Loucy (cell line): Measurements from ENCODE around the gene FAM222B.

Experiments used
- H2AFZ ChIP-seq: fragments of 200-600 bp; sonication (generic); 2 replicates; pipeline ENCODE4 v1.6.0; 2016; ENCODE audit warnings: antibody characterized with exemption, mild to moderate bottlenecking, low read length, moderate library complexity
- H3F3A ChIP-seq: fragments of 200-600 bp; 2 replicates; pipeline ENCODE4 v1.6.0; 2016; ENCODE audit warnings: antibody characterized with exemption, low read depth, mild to moderate bottlenecking
- H3K27me3 ChIP-seq: fragments of 200-600 bp; sonication (generic); 2 replicates; pipeline ENCODE4 v1.6.1; 2014; ENCODE audit warnings: low read length, mild to moderate bottlenecking; ENCODE audit not compliant: insufficient read depth, poor library complexity, severe bottlenecking
- H3K36me3 ChIP-seq: fragments of 200-600 bp; sonication (generic); 2 replicates; pipeline ENCODE4 v1.6.1; 2016; ENCODE audit warnings: low read length; ENCODE audit not compliant: insufficient read depth
- H3K4me1 ChIP-seq: fragments of 200-600 bp; sonication (generic); 2 replicates; pipeline ENCODE4 v1.5.1; 2014; ENCODE audit warnings: low read length, mild to moderate bottlenecking; ENCODE audit not compliant: insufficient read depth, poor library complexity, severe bottlenecking
- H3K4me2 ChIP-seq: fragments of 200-600 bp; sonication (generic); 2 replicates; pipeline ENCODE4 v1.6.0; 2014; ENCODE audit warnings: antibody characterized with exemption, low read length, low read depth, mild to moderate bottlenecking; ENCODE audit not compliant: poor library complexity, severe bottlenecking
- H3K4me3 ChIP-seq: fragments of 200-600 bp; sonication (generic); 2 replicates; pipeline ENCODE4 v1.5.1; 2014; ENCODE audit warnings: low read length, mild to moderate bottlenecking, mixed read lengths; ENCODE audit not compliant: poor library complexity, severe bottlenecking
- H3K79me2 ChIP-seq: fragments of 200-600 bp; sonication (generic); 2 replicates; pipeline ENCODE4 v1.6.1; 2014; ENCODE audit warnings: low read length; ENCODE audit not compliant: insufficient read depth
- H3K9ac ChIP-seq: fragments of 200-600 bp; sonication (generic); 2 replicates; pipeline ENCODE4 v1.6.0; 2014; ENCODE audit warnings: mild to moderate bottlenecking, low read depth, low read length, moderate library complexity; ENCODE audit not compliant: poor library complexity, severe bottlenecking
- H3K9me2 ChIP-seq: fragments of 200-600 bp; sonication (generic); replicated peaks from 2 replicates; pipeline ENCODE4 v1.6.1; 2016; ENCODE audit warnings: low read depth, low read length, mixed read lengths
- H3K9me3 ChIP-seq: fragments of 200-600 bp; sonication (generic); 2 replicates; pipeline ENCODE4 v1.6.1; 2014; ENCODE audit warnings: mild to moderate bottlenecking, antibody characterized with exemption, low read length, low read depth; ENCODE audit not compliant: insufficient read depth
- H4K20me1 ChIP-seq: fragments of 200-600 bp; sonication (generic); 2 replicates; pipeline ENCODE4 v1.6.0; 2014; ENCODE audit warnings: antibody characterized with exemption, low read length, mild to moderate bottlenecking; ENCODE audit not compliant: insufficient read depth, poor library complexity, severe bottlenecking
- CTCF ChIP-seq: fragments of 200-600 bp; sonication (generic); conservative IDR thresholded peaks from 2 replicates; pipeline ENCODE4 v1.5.1; 2014; ENCODE audit warnings: mild to moderate bottlenecking, antibody characterized with exemption, low read length
- EZH2phosphoT487 ChIP-seq: fragments of 200-600 bp; IDR thresholded peaks from 2 replicates; pipeline ENCODE4 v1.6.1; 2018; ENCODE audit warnings: antibody characterized with exemption, mild to moderate bottlenecking, moderate library complexity, borderline replicate concordance

The FAM222B gene

GRCh38 chr17:28735242-28735722, 107.3 kb downstream of the FAM222B start:
- Histone ChIP-seq H3K4me3 (no peak overlapping the region), H4K20me1 (no peaks in the 10 kb centered on the region), H3K4me1 (peaks cover 10% of the 10 kb centered on the region), H3K79me2 (no peaks in the 10 kb centered on the region), H3K9ac (no peak overlapping the region), H3F3A (no peaks in the 10 kb centered on the region), H3K9me2 (no peaks in the 10 kb centered on the region), H3K36me3 (no peaks in the 10 kb centered on the region), H2AFZ (no peak overlapping the region), H3K4me2 (no peak overlapping the region), H3K27me3 (no peaks in the 10 kb centered on the region), H3K9me3 (no peaks in the 10 kb centered on the region)
- no peak for TF ChIP-seq CTCF
- TF ChIP-seq EZH2phosphoT487 = no peak

GRCh38 chr17:28734712-28735241, 107.8 kb downstream of the FAM222B start:
- H3K9me2 ChIP-seq = no peaks in the 10 kb centered on the region
- no peaks in the 10 kb centered on the region for H4K20me1 ChIP-seq
- H3K9me3 ChIP-seq = no peaks in the 10 kb centered on the region
- H3K4me3 ChIP-seq = no peak overlapping the region
- no peaks in the 10 kb centered on the region for H3F3A ChIP-seq
- no peak for TF ChIP-seq EZH2phosphoT487
- no peak for TF ChIP-seq CTCF
- H3K4me2 ChIP-seq = no peak overlapping the region
- no peak overlapping the region for H2AFZ ChIP-seq
- H3K79me2 ChIP-seq = no peaks in the 10 kb centered on the region
- peaks cover 10% of the 10 kb centered on the region for H3K4me1 ChIP-seq
- H3K27me3 ChIP-seq = no peaks in the 10 kb centered on the region
- H3K9ac ChIP-seq = no peak overlapping the region
- H3K36me3 ChIP-seq = no peaks in the 10 kb centered on the region

- Histone ChIP-seq H2AFZ (no peak overlapping the region), H3K4me1 (peaks cover 8% of the 10 kb centered on the region), H3K9me2 (no peaks in the 10 kb centered on the region), H3K9ac (no peak overlapping the region), H3K4me2 (no peak overlapping the region), H3K9me3 (no peaks in the 10 kb centered on the region), H3K4me3 (no peak overlapping the region), H3K79me2 (no peaks in the 10 kb centered on the region), H3K27me3 (no peaks in the 10 kb centered on the region), H4K20me1 (no peaks in the 10 kb centered on the region), H3K36me3 (no peaks in the 10 kb centered on the region), H3F3A (no peaks in the 10 kb centered on the region)
- TF ChIP-seq EZH2phosphoT487 (no peak), CTCF (no peak)
Measured at GRCh38 chr17:28733346-28733745, 109.2 kb downstream of the FAM222B start.
